22Rv1 (cell line): ENCODE results near the gene SLC13A2.

Experiments
- CTCF ChIP-seq: fragments of 450-650 bp; IDR thresholded peaks from 2 replicates; pipeline ENCODE4 v1.5.1; 2017; ENCODE audit warnings: mild to moderate bottlenecking
- ZFX ChIP-seq: fragments of 450-650 bp; IDR thresholded peaks from 2 replicates; pipeline ENCODE4 v1.6.1; 2017; ENCODE audit warnings: antibody characterized with exemption, borderline replicate concordance

- no peak for TF ChIP-seq CTCF
- TF ChIP-seq ZFX = no peak
These were observed 46.1 kb upstream of the SLC13A2 start for GRCh38 chr17:28427371-28427770.
